ENCODE results near the gene MBTD1.

- no peak for TF ChIP-seq RAD21 (IDR thresholded peaks at IDR 0.05; ENCODE audit: low read length)
- TF ChIP-seq FOXJ3 (CRISPR knock-in tag; IDR thresholded peaks at IDR 0.05), result no peak
- TF ChIP-seq FOXM1 (IDR thresholded peaks at IDR 0.05; ENCODE audit: low read depth), result no peak
- TF ChIP-seq NRF1 (IDR thresholded peaks at IDR 0.05; ENCODE audit: low read depth, low read length), result no peak
- TF ChIP-seq CTCF (IDR thresholded peaks at IDR 0.05), result no peak
- TF ChIP-seq MAX (IDR thresholded peaks at IDR 0.05; ENCODE audit: low read depth), result no peak
- TF ChIP-seq RCOR1 (IDR thresholded peaks at IDR 0.05; ENCODE audit: low read length), result no peak
- no peak for TF ChIP-seq FOSL2 (IDR thresholded peaks at IDR 0.05; ENCODE audit: borderline replicate concordance, low read depth)
- TF ChIP-seq POLR2AphosphoS5 (IDR thresholded peaks at IDR 0.05; ENCODE audit: low read depth, low read length), result no peak
- TF ChIP-seq EZH2phosphoT487 (IDR thresholded peaks at IDR 0.05; ENCODE audit: borderline replicate concordance, low read depth), result no peak
- TF ChIP-seq RFX5 (IDR thresholded peaks at IDR 0.05; ENCODE audit: low read length), result no peak
Observed at GRCh38 chr17:51263006-51263405, 3.2 kb upstream of the MBTD1 start.

Data from SK-N-SH (cell line).